Measurements from ENCODE around the gene PLEKHA5.
"Not testable (repeated sequence)": the region's sequence is repeated elsewhere in the genome, so short reads cannot be mapped to it uniquely, and the experiment has no call there.

Gene PLEKHA5

DNA sequence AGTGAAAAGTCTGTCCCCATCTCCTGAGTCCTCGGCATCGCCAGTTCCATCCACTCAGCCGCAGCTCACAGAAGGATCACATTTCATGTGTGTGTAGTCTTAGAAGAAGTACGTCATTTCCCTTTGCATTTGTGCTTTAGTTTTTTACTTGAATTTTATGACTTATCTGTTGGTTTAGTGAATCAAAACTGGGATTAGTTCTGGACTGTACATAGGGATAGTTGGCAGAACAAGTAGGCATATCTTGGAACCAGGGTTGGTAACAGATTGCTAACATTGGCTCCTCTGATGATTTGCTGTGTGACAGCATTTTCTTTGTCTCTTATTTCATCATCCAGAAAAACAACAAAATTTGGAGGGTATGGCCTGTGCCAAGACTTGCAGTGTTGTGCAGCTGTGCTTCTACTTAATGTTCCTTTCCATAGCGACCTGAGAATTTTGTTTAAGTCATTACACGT lies 240.2 kb downstream of the PLEKHA5 start:
- no peak for DNase-seq

DNA sequence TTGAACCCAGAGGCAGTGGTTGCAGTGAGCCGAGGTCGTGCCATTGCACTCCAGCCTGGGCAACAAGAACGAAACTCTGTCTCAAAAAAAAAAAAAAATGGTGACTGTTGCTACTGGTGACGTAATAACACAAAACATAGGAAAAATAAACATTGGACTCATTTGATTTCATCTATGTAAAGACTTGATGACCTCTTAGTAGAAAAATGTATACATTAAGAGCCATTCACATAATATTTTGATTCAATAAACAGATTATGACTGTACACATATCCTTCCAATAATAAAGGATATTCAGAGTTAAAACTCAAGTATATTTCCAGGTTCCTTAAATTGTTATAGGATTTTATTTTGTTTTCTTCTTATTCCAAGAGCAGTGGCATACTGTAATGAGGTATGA lies 244.1 kb downstream of the PLEKHA5 start:
- no peak for DNase-seq

DNA sequence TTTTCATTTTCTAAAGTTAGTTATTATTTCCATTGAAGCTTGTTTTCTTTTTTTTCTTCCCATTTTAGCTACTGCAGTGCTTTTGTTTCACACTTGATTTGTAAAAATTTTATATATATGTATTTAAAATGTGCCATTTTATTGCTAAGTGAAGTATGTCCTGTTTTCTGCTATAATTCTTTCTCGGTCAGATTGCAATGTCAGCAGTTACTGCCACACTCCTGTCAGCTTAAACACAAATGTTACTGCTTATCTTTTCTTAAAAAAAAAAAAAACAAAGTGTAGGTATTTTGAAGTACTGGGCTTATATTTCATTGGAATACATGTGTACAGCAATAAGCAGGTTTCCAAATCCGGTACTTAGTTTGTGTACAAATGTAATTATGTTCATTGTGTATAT lies 246.4 kb downstream of the PLEKHA5 start:
- no peak for DNase-seq

GRCh38 chr12:19376691-19377090 lies 247.2 kb downstream of the PLEKHA5 start:
- no peak for DNase-seq

GRCh38 chr12:19382111-19382526 lies 252.6 kb downstream of the PLEKHA5 start:
- DNase-seq: no peak

DNA sequence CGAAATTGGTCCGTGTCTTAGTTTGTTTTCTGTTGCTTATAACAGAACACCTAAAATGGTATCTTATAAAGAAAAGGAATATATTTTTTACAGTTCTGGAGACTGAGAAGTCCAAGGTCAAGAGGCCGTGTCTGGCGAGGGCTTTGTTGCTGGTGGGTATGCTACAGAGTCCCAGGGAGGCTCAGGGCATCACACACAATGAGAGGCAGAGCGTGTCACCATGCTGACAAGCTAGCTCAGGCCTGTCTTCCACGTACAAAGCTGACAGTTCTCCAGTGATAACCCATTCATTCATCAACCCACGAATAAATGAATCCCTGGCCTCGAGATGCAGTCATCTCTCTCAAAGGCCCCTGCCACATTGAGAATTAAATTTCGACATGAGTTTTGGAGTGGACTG lies 253.0 kb downstream of the PLEKHA5 start:
- no peak for DNase-seq

GRCh38 chr12:19387161-19387560 lies 257.6 kb downstream of the PLEKHA5 start:
- peak in 1 of 2 experiments; percentile 4 for DNase-seq

DNA sequence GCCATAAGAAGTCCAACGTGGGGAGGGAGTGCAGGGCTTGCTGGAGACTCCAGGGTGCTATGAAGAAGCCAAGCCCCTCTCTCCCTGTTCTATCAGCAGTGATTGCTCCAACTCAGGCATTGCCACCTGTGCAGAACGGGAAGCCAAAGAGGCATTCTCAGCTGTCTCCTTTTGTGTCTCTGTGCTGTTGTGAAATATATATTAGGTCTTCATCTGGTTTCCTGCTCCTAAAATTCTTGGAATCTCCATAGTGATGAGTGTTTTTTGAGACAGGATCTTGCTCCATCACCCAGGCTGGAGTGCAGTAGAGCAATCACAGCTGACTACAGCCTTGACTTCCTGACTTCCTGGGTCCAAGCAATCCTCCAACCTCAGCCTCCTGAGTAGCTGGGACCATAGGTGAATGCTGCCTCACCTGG lies 258.6 kb downstream of the PLEKHA5 start:
- DNase-seq: no peak

- DNase-seq: no peak
Measured at GRCh38 chr12:19390051-19390598, 260.6 kb downstream of the PLEKHA5 start.

GRCh38 chr12:19392644-19393043 lies 263.1 kb downstream of the PLEKHA5 start:
- DNase-seq: not testable (repeated sequence)

- DNase-seq: no peak
Measured at GRCh38 chr12:19394385-19394784, 264.9 kb downstream of the PLEKHA5 start.

DNA sequence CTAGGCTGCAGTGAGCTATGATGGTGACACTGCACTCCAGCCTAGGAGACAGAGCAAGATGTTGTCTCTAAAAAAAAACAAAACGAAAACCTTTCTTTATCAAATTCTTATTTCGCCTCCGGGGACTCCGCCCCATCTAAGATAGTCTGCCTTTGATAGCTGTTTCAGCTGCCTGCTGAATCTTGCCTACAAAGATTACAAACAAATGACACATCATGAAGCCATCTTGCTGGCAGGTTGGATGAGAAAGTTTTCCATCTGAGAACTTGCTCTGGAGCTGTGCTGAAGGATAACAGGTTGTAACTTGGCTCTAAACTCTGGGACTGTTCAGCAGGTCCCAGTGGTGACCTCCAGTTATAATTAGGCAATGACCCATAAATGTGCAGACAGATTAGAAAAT lies 268.0 kb downstream of the PLEKHA5 start:
- DNase-seq: no peak

DNA sequence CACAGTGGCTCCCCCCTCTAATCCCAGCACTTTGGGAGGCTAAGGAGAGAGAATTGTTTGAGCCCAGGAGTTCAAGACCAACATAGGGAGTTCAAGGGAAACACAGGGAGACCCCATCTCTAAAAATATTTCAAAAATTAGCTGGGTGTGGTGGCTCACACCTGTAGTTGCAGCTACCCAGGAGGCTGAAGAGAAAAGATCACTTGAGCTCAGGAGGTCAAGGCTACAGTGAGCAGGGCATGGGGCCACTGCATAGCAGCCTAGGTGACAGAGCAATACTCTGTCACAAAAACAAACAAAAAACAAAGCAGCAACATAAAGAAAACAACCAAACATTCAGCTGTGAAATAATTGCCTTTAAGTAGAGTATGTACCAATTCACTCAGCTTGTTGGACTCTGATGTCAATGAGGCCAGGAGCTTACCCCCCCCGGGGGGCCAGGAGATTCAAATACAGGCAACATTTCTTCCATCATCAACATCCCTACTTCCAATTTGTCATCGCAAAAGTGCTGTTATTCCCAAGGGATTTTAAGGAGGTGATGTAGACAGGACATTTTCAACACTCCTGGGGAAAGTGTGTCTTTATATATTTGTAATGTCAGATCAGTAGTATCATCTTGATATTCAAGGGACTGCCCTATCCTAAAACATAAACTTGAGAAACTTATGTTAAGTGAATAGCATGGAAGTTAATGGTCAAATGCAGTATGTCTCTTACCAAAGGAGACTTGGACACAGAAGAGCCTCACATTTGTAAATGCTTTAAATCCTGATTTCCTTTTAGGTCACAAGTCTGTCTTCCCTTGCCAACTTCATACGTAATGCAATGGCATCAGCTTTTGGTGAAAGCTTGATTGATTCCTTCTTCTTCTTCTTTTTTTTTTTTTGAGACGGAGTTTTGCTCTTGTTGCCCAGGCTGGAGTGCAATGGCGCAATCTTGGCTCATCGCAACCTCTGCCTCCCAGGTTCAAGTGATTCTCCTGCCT lies 269.1 kb downstream of the PLEKHA5 start:
- no peak for DNase-seq

- not testable (repeated sequence) for DNase-seq
Measured at GRCh38 chr12:19400649-19401285, 271.2 kb downstream of the PLEKHA5 start.

DNA sequence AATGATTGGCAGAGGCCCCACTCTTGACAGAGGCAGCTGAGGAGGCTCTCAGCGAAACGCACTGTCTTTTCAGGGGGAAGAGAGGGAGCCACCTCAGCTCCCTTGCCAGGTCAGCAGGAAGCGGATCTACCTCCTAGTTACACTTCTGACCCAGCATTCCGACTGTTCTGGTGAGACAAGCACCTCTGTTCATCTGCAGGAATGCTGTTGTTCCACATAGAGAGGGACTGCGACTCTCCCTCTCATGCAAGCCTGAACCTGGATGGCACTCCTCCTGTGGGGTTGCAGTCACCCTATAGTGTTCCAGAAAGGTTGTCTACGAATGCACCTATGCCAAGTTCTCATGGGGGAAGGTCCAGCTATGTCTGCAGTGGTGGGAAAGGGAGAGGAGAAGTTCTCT lies 272.7 kb downstream of the PLEKHA5 start:
- no peak for DNase-seq

GRCh38 chr12:19402743-19403431 lies 273.4 kb downstream of the PLEKHA5 start:
- DNase-seq: no peak

DNA sequence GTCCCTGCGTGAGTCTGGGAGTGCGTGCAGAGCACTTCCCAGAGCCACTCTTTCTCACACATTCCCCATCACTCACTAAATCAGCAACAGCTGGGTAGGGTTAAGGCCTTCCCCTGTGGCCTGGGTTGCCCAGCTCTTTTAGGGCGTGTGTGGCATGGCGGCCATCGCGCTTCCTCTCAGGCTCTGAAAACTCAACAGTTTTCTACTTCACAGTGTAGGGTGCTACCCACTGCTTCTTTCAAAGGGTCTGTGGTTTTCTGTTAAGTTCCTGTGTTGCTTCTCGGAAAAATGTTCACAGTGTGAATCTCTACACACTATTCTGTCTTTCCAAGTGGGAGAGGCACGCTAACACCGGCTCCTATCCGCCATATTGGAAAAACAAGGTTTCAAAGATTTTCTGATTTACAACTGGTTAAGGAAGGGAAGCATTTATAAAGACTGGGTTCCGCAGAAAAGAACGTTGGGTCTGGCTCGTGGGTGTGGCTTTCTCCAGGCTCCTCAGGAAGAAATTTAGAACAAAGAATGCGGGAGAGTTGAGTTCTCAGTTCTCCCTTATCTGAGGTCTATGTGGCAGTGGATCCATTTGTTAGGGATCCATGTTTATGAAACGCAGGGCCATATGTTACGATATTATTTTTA lies 274.8 kb downstream of the PLEKHA5 start:
- DNase-seq: no peak

- DNase-seq: no peak
Measured at GRCh38 chr12:19409376-19409775, 279.8 kb downstream of the PLEKHA5 start.

DNA sequence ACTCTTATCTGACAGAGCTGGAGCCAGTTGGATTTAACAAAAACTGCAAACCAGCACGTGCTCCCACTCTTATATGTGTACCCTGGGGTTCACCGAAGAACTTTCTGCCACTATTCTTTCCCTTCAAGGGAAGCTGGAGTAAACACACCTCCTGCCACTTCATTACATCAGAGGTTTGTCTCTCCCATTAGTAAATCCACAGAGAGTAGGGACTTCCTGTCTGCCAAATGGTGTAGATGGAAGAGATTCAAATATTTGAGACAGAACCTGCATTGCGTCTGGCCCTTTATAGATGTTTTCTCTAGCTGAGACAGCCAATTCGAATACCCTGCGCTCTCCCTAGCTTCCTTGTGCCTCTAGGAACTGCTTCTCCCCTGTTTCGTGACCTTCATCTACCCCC lies 280.7 kb downstream of the PLEKHA5 start:
- no peak for DNase-seq

DNA sequence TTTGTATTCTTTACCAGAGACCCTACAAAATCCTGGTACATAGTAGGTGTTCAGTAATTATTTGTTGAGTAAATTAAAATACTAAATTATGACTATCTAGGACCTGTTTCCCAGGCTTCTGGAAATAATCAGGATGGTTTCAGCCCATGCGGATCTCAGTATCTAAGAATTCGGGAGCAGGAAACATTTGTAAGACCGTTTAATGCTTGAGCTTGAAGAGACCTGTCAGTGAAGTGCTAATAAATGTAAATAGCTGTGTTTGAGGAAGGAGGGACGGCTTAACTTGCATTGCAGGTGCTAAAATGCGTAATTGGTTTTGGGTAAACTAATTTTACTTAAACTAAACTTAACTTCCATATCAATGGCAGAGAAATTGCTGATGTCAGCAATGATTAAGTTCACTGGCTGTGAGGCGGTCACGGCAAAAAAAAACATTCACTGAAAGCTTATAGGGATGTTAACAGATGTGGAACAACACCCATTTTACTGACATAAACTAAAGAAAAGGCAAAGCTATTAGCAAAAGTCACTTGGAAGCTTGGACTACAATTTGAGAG lies 281.2 kb downstream of the PLEKHA5 start:
- DNase-seq: no peak

DNA sequence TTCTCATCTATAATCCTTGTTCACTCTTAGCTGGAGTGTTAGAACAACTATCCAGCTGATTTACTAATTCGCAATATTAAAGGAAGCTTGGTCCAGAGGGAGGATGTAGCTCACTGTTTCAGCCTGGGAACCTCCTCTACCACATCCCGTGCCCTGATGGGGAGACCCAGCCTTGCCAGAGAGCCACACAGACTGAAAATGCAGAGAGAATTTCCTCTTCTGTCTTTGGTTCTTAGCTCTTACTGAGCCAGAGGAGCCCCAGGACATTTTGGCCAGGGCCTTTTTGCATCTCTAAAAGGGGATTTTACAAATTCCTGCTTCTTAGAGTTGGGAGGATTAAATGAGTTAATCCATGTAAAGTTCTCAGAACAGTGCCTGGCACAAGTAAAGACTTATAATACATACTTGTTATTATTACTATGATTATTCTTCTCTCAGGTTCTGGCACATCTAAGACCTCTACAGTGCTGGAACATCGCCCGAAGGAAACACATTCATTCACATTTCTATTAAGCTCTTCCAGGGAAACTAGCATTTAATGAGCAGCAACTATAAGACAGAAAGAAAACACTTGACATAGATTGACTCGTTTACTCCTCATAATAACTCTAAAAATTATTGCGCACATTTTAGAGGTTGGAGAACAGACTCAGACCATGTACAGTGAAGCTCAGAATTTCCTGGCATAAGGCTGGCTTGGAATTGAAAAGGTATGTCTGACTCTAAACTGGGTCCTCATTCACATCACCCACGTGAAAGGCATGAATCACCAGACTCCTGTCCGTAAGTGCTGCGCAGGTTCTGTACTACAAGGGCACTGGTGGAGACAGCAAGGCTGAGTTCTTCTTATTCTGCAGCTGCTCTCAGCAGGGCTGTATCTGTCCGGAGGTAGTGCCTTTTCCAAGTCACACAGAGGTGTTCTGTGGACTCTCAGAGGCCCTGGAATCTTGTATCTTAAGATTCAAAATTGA lies 282.0 kb downstream of the PLEKHA5 start:
- DNase-seq: no peak
